Activated CD4-positive, alpha-beta T cell treated with anti-CD3 and anti-CD28 coated beads, Interleukin-10, Interleukin-2, amounts not matched to agents 100 ng/mL and 50 ng/mL, durations not matched to agents 16 hours and 8 hours (primary cell): ENCODE measurements around the gene KLHL3.

Source experiments
- DNase-seq: peaks from one replicate; pipeline ENCODE4 v3.0.0-alpha.2; 2020

The KLHL3 gene

DNA sequence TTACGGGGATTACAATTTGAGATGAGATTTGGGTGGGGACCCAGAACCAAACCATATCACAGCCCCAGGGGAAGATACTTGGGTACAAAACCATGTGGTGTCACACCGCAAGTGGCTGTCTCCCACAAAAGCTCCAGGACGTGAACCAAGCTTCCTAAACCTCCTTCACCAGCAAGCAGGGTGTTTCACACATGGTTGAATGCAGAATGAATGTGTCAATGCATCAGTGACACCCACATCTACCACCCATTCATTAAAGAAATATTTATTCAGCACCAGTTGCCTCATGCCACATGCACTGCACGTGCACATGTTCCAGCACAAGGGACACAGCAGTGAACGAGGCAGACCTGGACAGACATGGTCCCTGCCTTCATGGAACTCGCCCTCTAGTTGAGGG lies 165.8 kb downstream of the KLHL3 start:
- no peak for DNase-seq
